DOHH2 (cell line): ENCODE data around the gene GPR152.

ENCODE experiments used
- EZH2phosphoT487 ChIP-seq: fragments of 200-600 bp; sonication (generic); IDR thresholded peaks from 2 replicates; pipeline ENCODE4 v1.6.1; 2017; ENCODE audit warnings: borderline replicate concordance, mild to moderate bottlenecking, antibody characterized with exemption, low read length, moderate library complexity, mixed read lengths
- TF ChIP-seq, protein P1 (sequence below): fragments of 200-600 bp; sonication (generic); IDR thresholded peaks from one replicate; pipeline ENCODE4 v1.5.1; 2014; ENCODE audit warnings: antibody characterized with exemption, mild to moderate bottlenecking, low read depth, low read length; ENCODE audit not compliant: poor library complexity, severe bottlenecking

DNA sequence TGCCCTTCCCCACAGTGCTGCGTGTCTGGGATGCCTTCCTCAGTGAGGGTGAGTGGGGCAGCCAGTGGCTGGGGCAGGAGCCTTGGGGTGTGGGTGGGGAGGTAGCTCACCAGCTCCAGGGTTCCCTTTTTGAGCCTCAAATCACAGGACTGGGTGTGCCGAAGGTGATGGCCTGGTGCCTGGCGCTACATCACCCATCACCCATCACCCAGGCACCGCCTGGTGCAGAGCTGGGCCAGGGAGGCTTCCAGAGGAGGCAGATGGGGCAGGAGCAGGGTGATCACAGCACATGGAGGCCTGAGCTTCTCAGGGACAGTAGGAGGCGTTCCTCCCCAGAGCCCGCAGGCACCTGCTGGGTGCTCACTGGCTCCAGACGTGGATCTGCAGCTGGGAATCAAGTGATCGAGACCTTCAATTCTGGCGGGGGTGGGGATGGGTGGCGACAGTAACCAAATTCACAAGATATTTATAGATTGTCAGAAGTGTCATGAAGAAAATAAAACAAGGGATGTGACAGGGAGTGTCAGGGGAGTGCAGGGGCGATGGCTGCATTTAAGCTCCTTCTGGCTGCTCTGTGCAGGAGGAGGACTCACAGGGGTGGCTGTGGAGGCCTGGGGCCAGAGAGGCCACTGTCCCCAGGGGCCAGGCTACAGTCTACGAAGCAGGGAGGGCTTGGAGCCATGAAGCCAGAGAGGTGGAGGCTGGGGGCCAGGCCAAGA lies 45.4 kb downstream of the GPR152 start:
- TF ChIP-seq, protein P1, sequence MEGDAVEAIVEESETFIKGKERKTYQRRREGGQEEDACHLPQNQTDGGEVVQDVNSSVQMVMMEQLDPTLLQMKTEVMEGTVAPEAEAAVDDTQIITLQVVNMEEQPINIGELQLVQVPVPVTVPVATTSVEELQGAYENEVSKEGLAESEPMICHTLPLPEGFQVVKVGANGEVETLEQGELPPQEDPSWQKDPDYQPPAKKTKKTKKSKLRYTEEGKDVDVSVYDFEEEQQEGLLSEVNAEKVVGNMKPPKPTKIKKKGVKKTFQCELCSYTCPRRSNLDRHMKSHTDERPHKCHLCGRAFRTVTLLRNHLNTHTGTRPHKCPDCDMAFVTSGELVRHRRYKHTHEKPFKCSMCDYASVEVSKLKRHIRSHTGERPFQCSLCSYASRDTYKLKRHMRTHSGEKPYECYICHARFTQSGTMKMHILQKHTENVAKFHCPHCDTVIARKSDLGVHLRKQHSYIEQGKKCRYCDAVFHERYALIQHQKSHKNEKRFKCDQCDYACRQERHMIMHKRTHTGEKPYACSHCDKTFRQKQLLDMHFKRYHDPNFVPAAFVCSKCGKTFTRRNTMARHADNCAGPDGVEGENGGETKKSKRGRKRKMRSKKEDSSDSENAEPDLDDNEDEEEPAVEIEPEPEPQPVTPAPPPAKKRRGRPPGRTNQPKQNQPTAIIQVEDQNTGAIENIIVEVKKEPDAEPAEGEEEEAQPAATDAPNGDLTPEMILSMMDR: peak; percentile 51
- no peak for TF ChIP-seq EZH2phosphoT487
